A549 (cell line): ENCODE measurements around the gene LDAF1. TPM values are rescaled to one million over a fixed set of nuclear protein-coding genes. Genes with fewer than 3 reads are reported as not detected.

ENCODE experiments used
- polyA plus RNA-seq, 4 experiments: library from polyadenylated mRNA; depleted of rRNA in 3 of 4; stranded (reverse); fragments of >200 nt; fragmentation: RNase III in 1 of 4; extraction: RNeasy Plus Mini Kit Qiagen cat#74134 plus additional on column Dnase treatment in 1 of 4; gene quantifications; 2 replicates in 3 of 4; 3 replicates in 1 of 4; pipeline ENCODE4 v1.2.3, GENCODE V29; 2011 to 2017

LDAF1 gene
- polyA plus RNA-seq, 2 of the 4 experiments (the other 2 are of a cell fraction) = 13.8 to 14.4 TPM

Other genes with a start within 250 kb of the LDAF1 start
- gene DNAH3, start 7.8 kb upstream of the LDAF1 start, polyA plus RNA-seq (2011; rRNA removed) = 0.70 and 0.81 TPM in 2 replicates
- 0.26 to 0.51 TPM (median 0.37 TPM) in 3 replicates for gene DNAH3, start 7.8 kb upstream of the LDAF1 start, polyA plus RNA-seq (2017; fragmentation: RNase III; extraction: RNeasy Plus Mini Kit Qiagen cat#74134 plus additional on column Dnase treatment)
- gene ZP2, start 52.9 kb downstream of the LDAF1 start, polyA plus RNA-seq (2011; rRNA removed) = not detected in 2 replicates
- not detected in 3 replicates for gene ZP2, start 52.9 kb downstream of the LDAF1 start, polyA plus RNA-seq (2017; fragmentation: RNase III; extraction: RNeasy Plus Mini Kit Qiagen cat#74134 plus additional on column Dnase treatment)
- gene ANKS4B, start 75.0 kb downstream of the LDAF1 start, polyA plus RNA-seq (2011; rRNA removed) = 1.8 and 2.2 TPM in 2 replicates
- gene ANKS4B, start 75.0 kb downstream of the LDAF1 start, polyA plus RNA-seq (2017; fragmentation: RNase III; extraction: RNeasy Plus Mini Kit Qiagen cat#74134 plus additional on column Dnase treatment) = 0.18 to 0.27 TPM (median 0.22 TPM) in 3 replicates
- gene CRYM, start 119.6 kb downstream of the LDAF1 start, polyA plus RNA-seq (2011; rRNA removed) = 3.1 and 3.4 TPM in 2 replicates
- gene CRYM, start 119.6 kb downstream of the LDAF1 start, polyA plus RNA-seq (2017; fragmentation: RNase III; extraction: RNeasy Plus Mini Kit Qiagen cat#74134 plus additional on column Dnase treatment) = 0.94 to 0.98 TPM (median 0.94 TPM) in 3 replicates